ENCODE results near the gene SLC16A5. TPM values are rescaled to one million over a fixed set of nuclear protein-coding genes. Genes with fewer than 3 reads are reported as not detected.

SLC16A5 gene
- polyA plus RNA-seq, 1 donor (not counting 4 experiments of a cell fraction or from before 2014, with no cell fraction given): 3.5 TPM

DNA sequence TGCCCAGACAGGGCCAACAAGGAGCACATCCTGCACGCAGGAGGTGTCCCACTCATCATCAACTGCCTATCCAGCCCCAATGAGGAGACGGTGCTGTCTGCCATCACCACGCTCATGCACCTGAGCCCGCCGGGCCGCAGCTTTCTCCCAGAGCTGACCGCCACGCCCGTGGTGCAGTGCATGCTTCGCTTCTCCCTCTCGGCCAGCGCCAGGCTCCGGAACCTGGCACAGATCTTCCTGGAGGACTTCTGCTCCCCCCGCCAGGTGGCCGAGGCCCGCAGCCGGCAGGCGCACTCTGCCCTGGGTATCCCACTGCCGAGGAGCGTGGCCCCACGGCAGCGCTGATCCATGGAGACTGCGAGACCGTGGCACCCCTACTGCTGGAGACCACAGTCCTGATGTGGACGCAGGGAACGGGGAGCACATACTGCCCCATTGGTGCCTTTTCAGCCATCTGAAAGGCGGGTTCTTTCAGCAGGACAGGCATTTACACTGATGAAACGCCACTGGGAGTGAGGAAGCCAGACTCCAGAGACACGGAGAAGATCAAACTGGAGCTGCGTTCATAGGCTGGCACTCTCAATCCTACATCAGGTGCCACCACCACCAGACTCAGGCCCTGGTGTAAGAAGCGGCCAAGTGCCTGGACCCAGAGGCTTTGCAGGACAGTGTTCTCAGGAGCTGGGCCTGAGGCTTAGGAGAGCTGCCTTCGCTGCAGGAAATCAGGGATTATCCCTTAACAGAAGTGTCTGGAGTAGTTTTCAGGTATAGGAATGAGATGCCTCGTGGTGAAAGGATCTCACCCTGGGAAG lies 41.1 kb downstream of the SLC16A5 start:
- Histone ChIP-seq H3K9ac (ENCODE audit: control insufficient read depth, extremely low read depth, insufficient read depth, low read length) (no peak overlapping the region), H3K9me3 (ENCODE audit: control insufficient read depth, low read depth, low read length) (no peaks in the 10 kb centered on the region), H3K9me1 (ENCODE audit: control insufficient read depth, extremely low read depth, insufficient read depth, low read length) (no peaks in the 10 kb centered on the region), H3K4me2 (ENCODE audit: control insufficient read depth, extremely low read depth, insufficient read depth, low read depth, low read length) (no peak overlapping the region), H3K4me3 (ENCODE audit: control insufficient read depth in 2 of 3, extremely low read depth in 1 of 3, insufficient read depth in 2 of 3, low read depth in 1 of 3, low read length in 3 of 3) (no peak overlapping the region), H3K36me3 (ENCODE audit: control insufficient read depth in 2 of 2, extremely low read depth in 1 of 2, insufficient read depth in 2 of 2, low read length in 2 of 2) (peaks cover 12 to 18% of the 10 kb centered on the region in 2 experiments), H3K79me2 (ENCODE audit: control insufficient read depth, insufficient read depth, low read length) (peaks cover 7% of the 10 kb centered on the region), H2AFZ (ENCODE audit: control insufficient read depth, low read length) (no peak overlapping the region), H3K27me3 (ENCODE audit: control insufficient read depth, extremely low read depth, insufficient read depth, low read length) (no peaks in the 10 kb centered on the region), H3K27ac (ENCODE audit: control insufficient read depth, insufficient read depth, low read length) (no peak overlapping the region), H4K20me1 (ENCODE audit: control insufficient read depth, extremely low read depth, insufficient read depth, low read length) (no peaks in the 10 kb centered on the region), H3K4me1 (ENCODE audit: control insufficient read depth, extremely low read depth, insufficient read depth, low read length) (peaks cover 26% of the 10 kb centered on the region)
- DNase-seq (ENCODE audit: low read depth, low spot score): no peak
- FAIRE-seq: no peak
- no peak for TF ChIP-seq EZH2 (IDR thresholded peaks at IDR 0.05; ENCODE audit: low read length)
- TF ChIP-seq, protein P1, sequence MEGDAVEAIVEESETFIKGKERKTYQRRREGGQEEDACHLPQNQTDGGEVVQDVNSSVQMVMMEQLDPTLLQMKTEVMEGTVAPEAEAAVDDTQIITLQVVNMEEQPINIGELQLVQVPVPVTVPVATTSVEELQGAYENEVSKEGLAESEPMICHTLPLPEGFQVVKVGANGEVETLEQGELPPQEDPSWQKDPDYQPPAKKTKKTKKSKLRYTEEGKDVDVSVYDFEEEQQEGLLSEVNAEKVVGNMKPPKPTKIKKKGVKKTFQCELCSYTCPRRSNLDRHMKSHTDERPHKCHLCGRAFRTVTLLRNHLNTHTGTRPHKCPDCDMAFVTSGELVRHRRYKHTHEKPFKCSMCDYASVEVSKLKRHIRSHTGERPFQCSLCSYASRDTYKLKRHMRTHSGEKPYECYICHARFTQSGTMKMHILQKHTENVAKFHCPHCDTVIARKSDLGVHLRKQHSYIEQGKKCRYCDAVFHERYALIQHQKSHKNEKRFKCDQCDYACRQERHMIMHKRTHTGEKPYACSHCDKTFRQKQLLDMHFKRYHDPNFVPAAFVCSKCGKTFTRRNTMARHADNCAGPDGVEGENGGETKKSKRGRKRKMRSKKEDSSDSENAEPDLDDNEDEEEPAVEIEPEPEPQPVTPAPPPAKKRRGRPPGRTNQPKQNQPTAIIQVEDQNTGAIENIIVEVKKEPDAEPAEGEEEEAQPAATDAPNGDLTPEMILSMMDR (optimal IDR thresholded peaks at IDR 0.05 in 1 of 3, IDR thresholded peaks at IDR 0.05 in 1 of 3, conservative IDR thresholded peaks at IDR 0.05 in 1 of 3; ENCODE audit: extremely low read depth in 1 of 3, insufficient read depth in 2 of 3, low read length in 3 of 3): no peak
- dilution Hi-C loops (cut with MboI; ENCODE audit: extremely low pct_ligation_motif_present, low sequenced_read_pairs): no loop called here

- Histone ChIP-seq H3K9ac (ENCODE audit: control insufficient read depth, extremely low read depth, insufficient read depth, low read length) (no peak overlapping the region), H3K36me3 (ENCODE audit: control insufficient read depth in 2 of 2, extremely low read depth in 1 of 2, insufficient read depth in 2 of 2, low read length in 2 of 2) (peaks cover 12 to 18% of the 10 kb centered on the region in 2 experiments), H4K20me1 (ENCODE audit: control insufficient read depth, extremely low read depth, insufficient read depth, low read length) (no peaks in the 10 kb centered on the region), H3K27me3 (ENCODE audit: control insufficient read depth, extremely low read depth, insufficient read depth, low read length) (no peaks in the 10 kb centered on the region), H3K27ac (ENCODE audit: control insufficient read depth, insufficient read depth, low read length) (no peak overlapping the region), H2AFZ (ENCODE audit: control insufficient read depth, low read length) (no peak overlapping the region), H3K4me2 (ENCODE audit: control insufficient read depth, extremely low read depth, insufficient read depth, low read depth, low read length) (no peak overlapping the region), H3K9me1 (ENCODE audit: control insufficient read depth, extremely low read depth, insufficient read depth, low read length) (no peaks in the 10 kb centered on the region), H3K4me1 (ENCODE audit: control insufficient read depth, extremely low read depth, insufficient read depth, low read length) (peaks cover 22% of the 10 kb centered on the region), H3K4me3 (ENCODE audit: control insufficient read depth in 2 of 3, extremely low read depth in 1 of 3, insufficient read depth in 2 of 3, low read depth in 1 of 3, low read length in 3 of 3) (no peak overlapping the region), H3K9me3 (ENCODE audit: control insufficient read depth, low read depth, low read length) (no peaks in the 10 kb centered on the region), H3K79me2 (ENCODE audit: control insufficient read depth, insufficient read depth, low read length) (peaks cover 7% of the 10 kb centered on the region)
- DNase-seq (ENCODE audit: low read depth, low spot score) (no peak), FAIRE-seq (no peak)
- TF ChIP-seq, protein P1 (optimal IDR thresholded peaks at IDR 0.05 in 1 of 3, IDR thresholded peaks at IDR 0.05 in 1 of 3, conservative IDR thresholded peaks at IDR 0.05 in 1 of 3; ENCODE audit: extremely low read depth in 1 of 3, insufficient read depth in 2 of 3, low read length in 3 of 3): no peak
- TF ChIP-seq EZH2 (IDR thresholded peaks at IDR 0.05; ENCODE audit: low read length): no peak
- dilution Hi-C loops (cut with MboI; ENCODE audit: extremely low pct_ligation_motif_present, low sequenced_read_pairs): no loop called here
Observed at GRCh38 chr17:75129576-75129975, 41.8 kb downstream of the SLC16A5 start.
